Pancreas (tissue), 10 donors: Measurements from ENCODE around the gene PRKCE. TPM values are rescaled to one million over a fixed set of nuclear protein-coding genes. Genes with fewer than 3 reads are reported as not detected.

Experiments
- ATAC-seq, 4 donors: fragments of 200-7000 bp; cut with Tn5 transposase; one replicate each; pipeline versions ENCODE4 v1.8.0 to v1.9.1; 2020; ENCODE audit warnings: mild to moderate bottlenecking in 4 of 4, moderate library complexity in 4 of 4
- DNase-seq, 6 donors: peaks; one replicate each; pipeline ENCODE4 v3.0.0-alpha.2; 2020
- FAIRE-seq: peaks from 2 replicates; lab custom pipeline; 2012; peaks lifted over from hg19 to GRCh38; lab: Jason Lieb, UNC
- H3K27ac ChIP-seq, 4 donors: fragments of 200-600 bp; sonication (generic); 1 replicate in 3 of 4; 2 replicates in 1 of 4; pipeline versions ENCODE4 v1.5.0 to v1.8.0; 2020
- H3K27me3 ChIP-seq, 4 donors: fragments of 200-600 bp; one replicate each; pipeline ENCODE4 v1.8.0; 2021
- H3K36me3 ChIP-seq, 3 donors: fragments of 200-600 bp; sonication (generic) in 1 of 3; one replicate each; pipeline versions ENCODE4 v1.5.0 to v1.8.0; 2020 to 2021
- H3K4me1 ChIP-seq, 3 donors: fragments of 200-600 bp; one replicate each; pipeline ENCODE4 v1.8.0; 2021
- H3K4me3 ChIP-seq, 4 donors: fragments of 200-600 bp; sonication (generic) in 2 of 4; one replicate each; pipeline versions ENCODE4 v1.5.0 to v1.8.0; 2020 to 2021
- H3K9me3 ChIP-seq, 4 donors: fragments of 200-600 bp; one replicate each; pipeline ENCODE4 v1.8.0; 2021
- WGBS, 2 donors: extraction: QIAGEN DNeasy Blood & Tissue Kit; methylation state at CpG; one replicate each; pipeline ENCODE4 v1.1.7; 2013; 5-methylcytosine and 5-hydroxymethylcytosine counted together
- intact Hi-C, 3 donors: fragments of 100-400 bp; cut with DNase I; formaldehyde crosslinking; loops; one replicate each; pipeline versions ENCODE4 v1.11.1 to v1.14.2; 2022
- polyA plus RNA-seq, 2 donors: library from polyadenylated mRNA; stranded (reverse); fragments of 200-250 nt; gene quantifications; one replicate each; pipeline ENCODE4 v1.2.3, GENCODE V29; 2013
- total RNA-seq, 6 donors: library from RNA; stranded (reverse); fragmentation: NEBNext Ultra II Directional in 4 of 6; extraction: Animal tissue kit (Norgen Biotek cat#: 25700) in 4 of 6; gene quantifications; one replicate each; pipeline versions ENCODE4 v1.2.1 to v1.2.4, GENCODE V29; 2021 to 2023
- TF ChIP-seq, protein P1 (sequence below), 4 donors: fragments of 200-600 bp; sonication (generic) in 3 of 4; IDR thresholded peaks; one replicate each; pipeline versions ENCODE4 v1.5.0 to v1.8.0; 2021; ENCODE audit warnings: antibody characterized with exemption in 4 of 4
- donor health status: healthy with polysubstance abuse.
- donor health status: DM: no; HTN: no; CAD: no; lungs with moderate emphysema.
- donor health status: DM: no; HTN: no; CAD: no.
- donor health status: control.
- donor health status: control.
- donor health status: Bipolar disorder and iron deficiency.
- donor health status: DM: yes; HTN: yes; CAD: no.
- donor health status: DM: no; HTN: no; CAD: no.
- donor health status: DM: no; HTN: no; CAD: no.
- donor health status: DM: yes; HTN: yes; CAD: no.

Gene PRKCE
- total and polyA plus RNA-seq, 8 donors: 4.0 to 19.4 (median 10.0) TPM

DNA sequence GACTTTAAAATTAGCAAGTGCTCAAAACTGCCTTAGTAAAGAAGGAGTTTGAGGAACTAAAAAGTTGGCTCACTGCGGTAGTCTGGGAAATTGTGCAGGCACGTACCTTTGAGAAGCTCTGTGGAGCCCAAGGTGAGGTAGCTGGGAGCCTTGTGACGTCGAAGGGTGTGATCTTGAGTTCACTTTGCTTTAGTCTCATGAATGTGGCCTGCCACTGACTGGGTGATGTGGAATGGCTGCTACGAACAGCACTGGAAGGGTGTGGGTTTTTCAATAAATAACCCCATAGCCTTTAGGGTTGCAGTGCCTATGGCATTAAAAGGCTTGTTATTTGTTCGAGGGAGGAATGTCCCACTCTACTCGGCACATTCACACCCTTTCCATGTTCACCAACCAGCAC is 312.3 kb downstream of the PRKCE start:
- no peak for ATAC-seq
- Histone ChIP-seq H3K4me3 (no peak overlapping the region), H3K36me3 (no peaks in the 10 kb centered on the region), H3K4me1 (peaks cover 15 to 45% (median 18%) of the 10 kb centered on the region in 3 donors), H3K27me3 (no peaks in the 10 kb centered on the region), H3K9me3 (no peaks in the 10 kb centered on the region), H3K27ac (peak overlapping the region in 1 of 4 donors; percentile 33)
- FAIRE-seq: no peak
- 85% methylated on average over 7 of the region's 7 CpGs for WGBS, 2 donors
- DNase-seq: no peak
- TF ChIP-seq, protein P1, sequence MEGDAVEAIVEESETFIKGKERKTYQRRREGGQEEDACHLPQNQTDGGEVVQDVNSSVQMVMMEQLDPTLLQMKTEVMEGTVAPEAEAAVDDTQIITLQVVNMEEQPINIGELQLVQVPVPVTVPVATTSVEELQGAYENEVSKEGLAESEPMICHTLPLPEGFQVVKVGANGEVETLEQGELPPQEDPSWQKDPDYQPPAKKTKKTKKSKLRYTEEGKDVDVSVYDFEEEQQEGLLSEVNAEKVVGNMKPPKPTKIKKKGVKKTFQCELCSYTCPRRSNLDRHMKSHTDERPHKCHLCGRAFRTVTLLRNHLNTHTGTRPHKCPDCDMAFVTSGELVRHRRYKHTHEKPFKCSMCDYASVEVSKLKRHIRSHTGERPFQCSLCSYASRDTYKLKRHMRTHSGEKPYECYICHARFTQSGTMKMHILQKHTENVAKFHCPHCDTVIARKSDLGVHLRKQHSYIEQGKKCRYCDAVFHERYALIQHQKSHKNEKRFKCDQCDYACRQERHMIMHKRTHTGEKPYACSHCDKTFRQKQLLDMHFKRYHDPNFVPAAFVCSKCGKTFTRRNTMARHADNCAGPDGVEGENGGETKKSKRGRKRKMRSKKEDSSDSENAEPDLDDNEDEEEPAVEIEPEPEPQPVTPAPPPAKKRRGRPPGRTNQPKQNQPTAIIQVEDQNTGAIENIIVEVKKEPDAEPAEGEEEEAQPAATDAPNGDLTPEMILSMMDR (IDR thresholded peaks at IDR 0.05): no peak
- intact Hi-C loops: no loop called here

DNA sequence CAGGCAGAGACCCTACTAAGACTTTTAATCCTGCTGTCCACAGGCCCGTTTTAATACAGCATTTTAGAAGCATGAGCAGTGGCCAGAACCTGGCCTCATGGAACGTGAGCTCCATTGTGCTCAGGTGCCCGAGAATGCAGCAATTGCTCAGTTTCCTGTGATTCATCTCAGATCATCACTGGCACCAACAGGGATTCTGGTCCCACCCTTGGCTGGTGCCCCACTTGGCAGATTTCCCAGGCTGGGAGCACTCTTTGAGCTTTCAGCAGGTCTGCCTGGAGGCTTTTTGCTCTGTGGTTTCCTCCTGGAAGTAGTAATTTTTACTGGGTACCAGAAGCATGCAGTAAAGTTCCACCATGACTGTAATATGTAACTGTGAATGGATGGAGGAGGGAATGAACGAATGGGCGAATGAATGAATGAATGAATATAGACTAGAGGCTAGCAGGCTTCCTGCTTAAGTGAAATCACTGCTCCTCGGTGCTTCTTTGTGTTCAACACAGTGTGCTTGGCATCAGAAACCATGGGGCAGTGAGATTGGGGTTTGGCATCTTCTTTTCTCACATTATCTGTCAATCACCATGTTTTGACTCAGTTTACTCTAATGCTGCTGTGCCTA is 312.9 kb downstream of the PRKCE start:
- 58 to 63% methylated on average over 6 of the region's 6 CpGs for WGBS, 2 donors
- Histone ChIP-seq H3K27ac (peak overlapping the region in 1 of 4 donors; percentile 33), H3K36me3 (no peaks in the 10 kb centered on the region), H3K4me1 (peaks cover 15 to 40% (median 18%) of the 10 kb centered on the region in 3 donors), H3K4me3 (no peak overlapping the region), H3K27me3 (no peaks in the 10 kb centered on the region), H3K9me3 (no peaks in the 10 kb centered on the region)
- peak in 3 of 4 donors; percentile 36 to 52 (median 41) for ATAC-seq
- peak in 5 of 6 donors; percentile 26 to 81 (median 60) for DNase-seq
- intact Hi-C loops: no loop called here
- no peak for FAIRE-seq
- TF ChIP-seq, protein P1 (IDR thresholded peaks at IDR 0.05): no peak

- TF ChIP-seq, protein P1 (IDR thresholded peaks at IDR 0.05): no peak
- Histone ChIP-seq H3K9me3 (no peaks in the 10 kb centered on the region), H3K4me3 (no peak overlapping the region), H3K4me1 (peaks cover 10 to 34% (median 15%) of the 10 kb centered on the region in 3 donors), H3K27ac (no peak overlapping the region), H3K27me3 (no peaks in the 10 kb centered on the region), H3K36me3 (no peaks in the 10 kb centered on the region)
- no peak for FAIRE-seq
- DNase-seq: no peak
- intact Hi-C loops: no loop called here
- 35 to 42% methylated on average over 4 of the region's 4 CpGs for WGBS, 2 donors
- ATAC-seq: no peak
These were observed 313.4 kb downstream of the PRKCE start for GRCh38 chr2:45964906-45965305.

DNA sequence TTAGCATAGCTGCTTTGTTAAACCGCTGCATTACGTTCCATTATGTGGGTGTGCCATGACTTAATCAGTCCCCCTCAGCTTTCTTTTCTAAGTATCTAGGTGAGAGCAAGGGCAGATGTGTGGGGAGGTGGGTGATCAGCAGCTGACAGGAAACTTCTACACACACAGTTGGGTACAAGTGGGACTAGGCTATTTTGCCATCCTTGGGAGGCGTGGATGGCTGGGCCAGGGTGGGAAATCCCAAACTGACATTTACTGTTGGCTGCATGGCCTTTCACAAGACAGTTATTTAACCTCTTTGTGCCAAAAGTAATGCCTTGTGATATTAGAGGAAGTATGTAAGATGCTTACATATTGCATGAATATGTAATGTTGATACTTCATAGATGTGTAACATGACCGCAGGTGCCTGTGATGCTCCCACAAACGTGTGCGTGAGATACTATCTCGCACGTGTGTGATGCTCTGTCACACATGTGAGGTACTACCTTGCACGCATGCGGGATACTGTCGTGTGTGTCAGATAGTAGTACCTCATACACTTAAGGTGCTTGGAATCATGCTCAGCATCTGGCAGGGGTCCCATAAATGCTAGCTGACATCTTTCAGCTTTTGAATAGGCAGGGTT is 314.5 kb downstream of the PRKCE start:
- ATAC-seq (no peak), FAIRE-seq (no peak), DNase-seq (no peak)
- Histone ChIP-seq H3K27me3 (no peaks in the 10 kb centered on the region), H3K9me3 (no peaks in the 10 kb centered on the region), H3K4me1 (peaks cover 2 to 23% (median 6%) of the 10 kb centered on the region in 3 donors), H3K27ac (no peak overlapping the region), H3K4me3 (no peak overlapping the region), H3K36me3 (no peaks in the 10 kb centered on the region)
- intact Hi-C loops: no loop called here
- WGBS, 2 donors: 93% methylated on average over 11 of the region's 11 CpGs
- TF ChIP-seq, protein P1 (IDR thresholded peaks at IDR 0.05): no peak
